ENCODE results near the gene PHF20. TPM values are rescaled to one million over a fixed set of nuclear protein-coding genes. Genes with fewer than 3 reads are reported as not detected.
"Not testable (repeated sequence)": the region's sequence is repeated elsewhere in the genome, so short reads cannot be mapped to it uniquely, and the experiment has no call there.

Gene PHF20
- total RNA-seq, 1 donor from 2014 or later = 35.9 TPM

DNA sequence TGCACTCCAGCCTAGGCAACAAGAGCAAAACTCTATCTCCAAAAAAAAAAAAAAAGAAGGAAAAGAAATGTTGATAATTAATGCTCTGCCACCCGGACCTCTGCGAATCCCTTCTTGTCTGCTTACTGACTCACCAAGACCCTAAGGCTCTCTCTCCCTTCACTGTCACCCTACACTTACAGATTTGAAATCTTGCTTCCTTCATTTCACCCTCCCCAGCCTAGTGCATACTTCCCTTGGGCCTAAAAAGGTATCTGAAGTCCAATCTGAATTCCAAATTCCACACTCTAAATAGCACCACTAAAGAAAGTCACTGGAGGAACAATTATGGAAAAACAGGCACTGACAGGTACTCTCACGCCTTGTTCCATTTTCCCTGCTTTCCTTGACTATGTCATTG lies 9.4 kb upstream of the PHF20 start:
- TF ChIP-seq, protein P1, sequence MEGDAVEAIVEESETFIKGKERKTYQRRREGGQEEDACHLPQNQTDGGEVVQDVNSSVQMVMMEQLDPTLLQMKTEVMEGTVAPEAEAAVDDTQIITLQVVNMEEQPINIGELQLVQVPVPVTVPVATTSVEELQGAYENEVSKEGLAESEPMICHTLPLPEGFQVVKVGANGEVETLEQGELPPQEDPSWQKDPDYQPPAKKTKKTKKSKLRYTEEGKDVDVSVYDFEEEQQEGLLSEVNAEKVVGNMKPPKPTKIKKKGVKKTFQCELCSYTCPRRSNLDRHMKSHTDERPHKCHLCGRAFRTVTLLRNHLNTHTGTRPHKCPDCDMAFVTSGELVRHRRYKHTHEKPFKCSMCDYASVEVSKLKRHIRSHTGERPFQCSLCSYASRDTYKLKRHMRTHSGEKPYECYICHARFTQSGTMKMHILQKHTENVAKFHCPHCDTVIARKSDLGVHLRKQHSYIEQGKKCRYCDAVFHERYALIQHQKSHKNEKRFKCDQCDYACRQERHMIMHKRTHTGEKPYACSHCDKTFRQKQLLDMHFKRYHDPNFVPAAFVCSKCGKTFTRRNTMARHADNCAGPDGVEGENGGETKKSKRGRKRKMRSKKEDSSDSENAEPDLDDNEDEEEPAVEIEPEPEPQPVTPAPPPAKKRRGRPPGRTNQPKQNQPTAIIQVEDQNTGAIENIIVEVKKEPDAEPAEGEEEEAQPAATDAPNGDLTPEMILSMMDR (IDR thresholded peaks at IDR 0.05; ENCODE audit: borderline replicate concordance) = no peak
- Histone ChIP-seq H3K4me1 (peaks cover 5% of the 10 kb centered on the region), H3K9me3 (replicated peaks) (no peaks in the 10 kb centered on the region), H3K4me3 (no peak overlapping the region), H3K36me3 (no peaks in the 10 kb centered on the region), H3K27me3 (ENCODE audit: low read depth) (no peaks in the 10 kb centered on the region), H3K27ac (replicated peaks) (no peak overlapping the region)
- DNase-seq = no peak
- intact Hi-C loops (cut with micrococcal nuclease) = no loop called here

DNA sequence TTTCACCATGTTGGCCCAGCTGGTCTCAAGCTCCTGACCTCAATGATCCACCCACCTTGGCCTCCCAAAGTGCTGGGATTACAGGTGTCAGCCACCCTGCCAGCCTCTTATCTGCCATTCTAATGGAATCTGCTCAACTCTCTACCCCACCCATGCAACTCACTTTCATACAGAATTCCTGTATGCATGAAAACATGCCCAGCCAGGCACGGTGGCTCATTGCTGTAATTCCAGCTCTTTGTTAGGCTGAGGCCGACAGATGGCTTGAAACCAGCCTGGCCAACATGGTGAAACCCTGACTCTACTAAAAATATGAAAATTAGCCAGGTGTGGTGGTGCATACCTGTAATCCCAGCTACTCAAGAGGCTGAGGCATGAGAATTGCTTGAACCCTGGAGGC lies 6.9 kb upstream of the PHF20 start:
- peaks cover 30% of the 10 kb centered on the region for H3K4me1 ChIP-seq
- H3K27me3 ChIP-seq (ENCODE audit: low read depth); H3K36me3 ChIP-seq; H3K27ac ChIP-seq (replicated peaks); H3K9me3 ChIP-seq (replicated peaks); intact Hi-C loops (cut with micrococcal nuclease); DNase-seq; H3K4me3 ChIP-seq: not testable (repeated sequence)

GRCh38 chr20:35766843-35767242 lies 5.0 kb upstream of the PHF20 start:
- intact Hi-C loops (cut with micrococcal nuclease) = no loop called here
- peaks cover 46% of the 10 kb centered on the region for H3K4me1 ChIP-seq
- H3K27me3 ChIP-seq (ENCODE audit: low read depth) = no peaks in the 10 kb centered on the region
- no peaks in the 10 kb centered on the region for H3K9me3 ChIP-seq (replicated peaks)
- H3K27ac ChIP-seq (replicated peaks) = peak overlapping the region; percentile 96
- H3K4me3 ChIP-seq = no peak overlapping the region
- no peaks in the 10 kb centered on the region for H3K36me3 ChIP-seq
- TF ChIP-seq, protein P1 (IDR thresholded peaks at IDR 0.05; ENCODE audit: borderline replicate concordance) = no peak
- no peak for DNase-seq

DNA sequence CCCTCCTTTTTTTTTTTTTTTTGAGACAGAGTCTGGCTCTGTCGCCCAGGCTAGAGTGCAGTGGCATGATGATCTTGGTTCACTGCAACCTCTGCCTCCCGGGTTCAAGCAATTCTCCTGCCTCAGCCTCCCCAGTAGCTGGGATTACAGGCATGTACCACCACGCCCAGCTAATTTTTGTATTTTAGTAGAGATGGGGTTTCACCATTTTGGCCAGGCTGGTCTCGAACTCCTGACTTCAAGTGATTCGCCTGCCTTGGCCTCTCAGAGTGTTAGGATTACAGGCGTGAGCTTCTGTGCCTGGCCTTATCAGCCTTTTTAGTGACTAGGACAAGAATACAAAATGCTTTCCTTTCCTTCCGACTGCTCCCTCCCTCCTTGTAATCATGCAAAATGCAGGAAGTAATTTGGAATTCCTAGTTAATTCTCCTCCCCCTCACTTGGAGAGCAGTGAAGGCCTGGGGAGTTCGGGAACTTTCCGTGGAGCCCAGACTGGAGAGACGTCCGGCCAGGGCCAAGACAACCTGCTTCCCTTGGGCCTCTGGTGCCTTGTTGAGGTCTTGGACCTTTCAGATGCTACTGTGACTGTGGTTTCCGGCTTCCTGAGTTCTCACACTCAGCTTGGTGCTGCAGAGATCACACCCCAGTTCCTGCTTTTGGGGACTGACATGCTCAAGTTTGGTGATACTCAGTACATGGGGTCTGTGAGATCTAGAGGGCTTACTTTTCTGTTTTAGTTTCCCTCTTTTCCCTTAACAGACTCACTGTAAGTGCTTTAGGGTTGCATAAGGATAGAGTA lies 3.9 kb upstream of the PHF20 start:
- intact Hi-C loops (cut with micrococcal nuclease) = no loop called here
- Histone ChIP-seq H3K36me3 (no peaks in the 10 kb centered on the region), H3K27ac (replicated peaks) (peak overlapping the region; percentile 96), H3K27me3 (ENCODE audit: low read depth) (no peaks in the 10 kb centered on the region), H3K4me3 (no peak overlapping the region), H3K4me1 (peaks cover 54% of the 10 kb centered on the region), H3K9me3 (replicated peaks) (no peaks in the 10 kb centered on the region)
- TF ChIP-seq, protein P1 (IDR thresholded peaks at IDR 0.05; ENCODE audit: borderline replicate concordance) = no peak
- DNase-seq = peak; percentile 66

DNA sequence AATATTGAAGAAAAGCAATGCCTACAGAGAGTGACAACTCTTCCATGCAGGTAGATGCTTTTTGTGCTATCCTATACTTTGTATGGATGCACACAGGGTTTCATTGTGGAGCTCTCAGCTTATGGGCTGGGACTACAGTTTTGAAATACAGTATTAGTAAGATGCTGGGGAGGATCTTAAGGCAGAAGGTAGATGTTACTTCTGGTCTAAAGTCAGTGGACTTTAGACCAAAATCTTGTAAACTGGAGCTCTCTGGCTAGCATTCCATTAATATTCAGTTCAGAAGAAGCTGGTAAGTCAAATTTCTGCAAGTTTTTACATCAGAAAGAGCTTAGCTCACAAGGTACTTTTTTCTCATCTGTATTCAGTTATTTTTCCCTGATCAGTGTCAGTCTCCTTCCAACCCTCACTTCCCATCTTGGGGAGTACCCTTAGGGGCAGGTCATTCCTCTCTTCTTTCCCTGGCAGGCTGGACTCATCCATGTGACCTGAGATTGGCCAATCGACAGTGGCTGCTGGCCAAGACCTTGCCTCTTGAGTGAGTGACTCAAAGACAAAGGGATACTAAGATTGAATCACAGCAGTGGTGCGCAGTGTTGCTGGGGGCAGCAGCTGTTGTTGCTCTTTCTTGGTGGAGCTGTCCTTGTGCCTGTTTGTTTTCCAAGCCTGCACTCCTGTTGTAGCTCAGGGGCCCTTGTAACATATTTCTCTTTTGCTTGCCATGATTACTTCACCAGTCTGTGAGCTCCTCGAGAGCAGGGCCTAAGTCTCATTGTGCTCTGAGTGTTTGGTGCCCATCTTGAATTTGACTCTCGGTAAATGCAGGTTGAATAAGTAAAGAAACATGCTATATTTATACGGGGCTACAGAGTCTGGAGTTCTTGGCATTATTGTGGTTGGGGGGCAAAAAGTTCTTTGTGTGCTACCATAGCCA lies 2.8 kb upstream of the PHF20 start:
- TF ChIP-seq, protein P1 (IDR thresholded peaks at IDR 0.05; ENCODE audit: borderline replicate concordance) = no peak
- Histone ChIP-seq H3K4me1 (peaks cover 65% of the 10 kb centered on the region), H3K4me3 (no peak overlapping the region), H3K36me3 (no peaks in the 10 kb centered on the region), H3K27me3 (ENCODE audit: low read depth) (no peaks in the 10 kb centered on the region), H3K27ac (replicated peaks) (peak overlapping the region; percentile 96), H3K9me3 (replicated peaks) (no peaks in the 10 kb centered on the region)
- DNase-seq = peak; percentile 96
- intact Hi-C loops (cut with micrococcal nuclease) = no loop called here

Measured in left ventricle myocardium inferior (tissue), 1 donor.